HCT116 (cell line): ENCODE data around the gene POU3F1. TPM values are rescaled to one million over a fixed set of nuclear protein-coding genes. Genes with fewer than 3 reads are reported as not detected.

ENCODE experiments used
- ATAC-seq: fragments of 200-7000 bp; cut with Tn5 transposase; 2 replicates; pipeline ENCODE4 v1.9.1; 2020; ENCODE audit warnings: mild to moderate bottlenecking, moderate library complexity
- BruUV-seq: library from RNA; stranded (reverse); fragments of 400-500 nt; replicated peaks from 2 replicates; lab custom pipeline; 2021; lab: Mats Ljungman, UMichigan
- CTCF ChIA-PET: fragments of 300-600 bp; sonication (Branson Sonifier 250); formaldehyde crosslinking; loops from one replicate; lab custom pipeline; 2021; ENCODE audit warnings: antibody characterized with exemption; lab: Charles Lee
- POLR2A ChIA-PET: fragments of 300-600, 350-600 bp; sonication (Branson Sonifier 250); formaldehyde crosslinking; loops from one replicate; lab custom pipeline; 2021; ENCODE audit warnings: antibody characterized with exemption; lab: Charles Lee
- RAD21 ChIA-PET, 2 experiments: fragments of 300-600 bp; sonication (Branson Sonifier 250); formaldehyde crosslinking; loops; one replicate each; lab custom pipeline; 2023; ENCODE audit warnings: low total read pairs in 2 of 2; ENCODE audit not compliant: uncharacterized antibody in 2 of 2, unreplicated experiment in 2 of 2, low non-redundant PET in 1 of 2; lab: Charles Lee
- DNase-seq: peaks from one replicate; pipeline ENCODE4 v3.0.0-alpha.2; 2010; ENCODE audit warnings: low read depth, low spot score
- H2AFZ ChIP-seq: fragments of 200-600 bp; shearing (Covaris generic), sonication (generic); 2 replicates; pipeline ENCODE4 v1.6.1; 2017; ENCODE audit warnings: low read depth, mixed run types, mixed read lengths, antibody characterized with exemption, low read length; ENCODE audit not compliant: poor library complexity, severe bottlenecking
- H3K27ac ChIP-seq: 2 replicates; pipeline ENCODE4 v1.5.1; 2012; ENCODE audit warnings: low read depth, low read length
- H3K27me3 ChIP-seq: fragments of 200-600 bp; sonication (generic); 2 replicates; pipeline ENCODE4 v1.6.1; 2016; ENCODE audit warnings: mixed run types, low read length, mixed read lengths; ENCODE audit not compliant: insufficient read depth
- H3K36me3 ChIP-seq, 2 experiments: fragments of 200-500 bp in 1 of 2; fragments of 200-600 bp in 1 of 2; sonication (Bioruptor generic) in 1 of 2; sonication (generic) in 1 of 2; 2 replicates each; pipeline versions ENCODE4 v1.5.1 to v1.6.1; 2014 to 2016; ENCODE audit warnings: low read length in 2 of 2, inconsistent platforms in 1 of 2, mixed read lengths in 1 of 2, mixed run types in 1 of 2; ENCODE audit not compliant: insufficient read depth in 2 of 2, control insufficient read depth in 1 of 2
- H3K4me1 ChIP-seq, 2 experiments: fragments of 200-600 bp in 1 of 2; sonication (generic) in 1 of 2; 2 replicates each; pipeline versions ENCODE4 v1.5.1 to v1.6.1; 2012 to 2017; ENCODE audit warnings: low read length in 2 of 2, inconsistent platforms in 1 of 2, mild to moderate bottlenecking in 1 of 2, mixed read lengths in 1 of 2, mixed run types in 1 of 2, moderate library complexity in 1 of 2; ENCODE audit not compliant: insufficient read depth in 2 of 2, control insufficient read depth in 1 of 2
- H3K4me2 ChIP-seq: fragments of 200-600 bp; sonication (generic); 2 replicates; pipeline ENCODE4 v1.6.1; 2017; ENCODE audit warnings: mixed run types, low read length, mixed read lengths
- H3K4me3 ChIP-seq, 2 experiments: fragments of 200-600 bp in 1 of 2; sonication (generic) in 1 of 2; replicated peaks in 1 of 2; 2 replicates each; pipeline ENCODE4 v1.5.1; 2011 to 2016; ENCODE audit warnings: low read length in 2 of 2, control low read depth in 1 of 2, low read depth in 1 of 2, mild to moderate bottlenecking in 1 of 2, mixed read lengths in 1 of 2, mixed run types in 1 of 2
- H3K79me2 ChIP-seq: fragments of 200-600 bp; sonication (generic); 2 replicates; pipeline ENCODE4 v1.6.1; 2017; ENCODE audit warnings: mild to moderate bottlenecking, mixed run types, low read length, moderate library complexity, mixed read lengths; ENCODE audit not compliant: insufficient read depth
- H3K9ac ChIP-seq: fragments of 200-600 bp; sonication (generic); 2 replicates; pipeline ENCODE4 v1.6.1; 2016; ENCODE audit warnings: low read length, mixed read lengths
- H3K9me2 ChIP-seq: fragments of 200-600 bp; sonication (generic), shearing (Covaris generic); 2 replicates; pipeline ENCODE4 v1.6.1; 2017; ENCODE audit warnings: mixed run types, mild to moderate bottlenecking, moderate library complexity; ENCODE audit not compliant: insufficient read depth
- H3K9me3 ChIP-seq, 2 experiments: fragments of 200-500 bp in 1 of 2; fragments of 200-600 bp in 1 of 2; sonication (Bioruptor generic) in 1 of 2; sonication (generic) in 1 of 2; 2 replicates each; pipeline ENCODE4 v1.6.1; 2014 to 2017; ENCODE audit warnings: low read length in 2 of 2, mixed read lengths in 2 of 2, inconsistent platforms in 1 of 2, low read depth in 1 of 2, mild to moderate bottlenecking in 1 of 2, mixed run types in 1 of 2, moderate library complexity in 1 of 2; ENCODE audit not compliant: control insufficient read depth in 1 of 2, insufficient read depth in 1 of 2
- H4K20me1 ChIP-seq: fragments of 200-600 bp; sonication (generic), shearing (Covaris generic); 2 replicates; pipeline ENCODE4 v1.6.1; 2017; ENCODE audit warnings: mixed run types, mild to moderate bottlenecking, moderate library complexity; ENCODE audit not compliant: insufficient read depth
- CBX3 ChIP-seq: IDR thresholded peaks from 2 replicates; pipeline ENCODE4 v1.6.1; 2012; ENCODE audit warnings: low read depth
- CEBPB ChIP-seq: IDR thresholded peaks from 2 replicates; pipeline ENCODE4 v1.6.1; 2012; ENCODE audit warnings: low read depth
- EGR1 ChIP-seq: IDR thresholded peaks from 2 replicates; pipeline ENCODE4 v1.6.1; 2012; ENCODE audit warnings: low read depth
- EZH2 ChIP-seq: fragments of 200-600 bp; sonication (generic); IDR thresholded peaks from 2 replicates; pipeline ENCODE4 v1.6.1; 2017; ENCODE audit warnings: antibody characterized with exemption, mixed run types
- POLR2A ChIP-seq: IDR thresholded peaks from 2 replicates; pipeline ENCODE4 v1.7.0; 2011; ENCODE audit warnings: borderline replicate concordance; ENCODE audit not compliant: insufficient read depth, insufficient read length; ENCODE audit errors: extremely low read depth
- POLR2AphosphoS5 ChIP-seq: IDR thresholded peaks from 2 replicates; pipeline ENCODE4 v1.6.1; 2011; ENCODE audit warnings: mild to moderate bottlenecking, low read depth, low read length, moderate library complexity
- REST ChIP-seq: IDR thresholded peaks from 2 replicates; pipeline ENCODE4 v1.6.1; 2012; ENCODE audit warnings: low read depth
- SP1 ChIP-seq: IDR thresholded peaks from 2 replicates; pipeline ENCODE4 v1.6.1; 2012; ENCODE audit warnings: low read depth
- TCF7L2 ChIP-seq: IDR thresholded peaks from 2 replicates; pipeline ENCODE4 v1.7.0; 2011; ENCODE audit warnings: borderline replicate concordance, inconsistent platforms; ENCODE audit not compliant: insufficient read depth, insufficient read length; ENCODE audit errors: extremely low read depth
- YY1 ChIP-seq: IDR thresholded peaks from 2 replicates; pipeline ENCODE4 v1.6.1; 2011; ENCODE audit warnings: low read length, low read depth, moderate library complexity, mild to moderate bottlenecking; ENCODE audit not compliant: insufficient replicate concordance; ENCODE audit errors: extremely low read depth
- ZFX ChIP-seq: fragments of 450-650 bp; IDR thresholded peaks from 2 replicates; pipeline ENCODE4 v1.6.1; 2017
- ZNF274 ChIP-seq: fragments of 200-500 bp; sonication (Bioruptor generic); IDR thresholded peaks from 2 replicates; pipeline ENCODE4 v1.6.1; 2014; ENCODE audit warnings: mild to moderate bottlenecking, low read depth, low read length, inconsistent platforms
- intact Hi-C: fragments of 100-400 bp; cut with micrococcal nuclease; formaldehyde crosslinking; loops from 2 replicates; pipeline ENCODE4 v1.10.0; 2022
- total RNA-seq: library from RNA; stranded (reverse); gene quantifications from one replicate; pipeline ENCODE4 v1.2.1, GENCODE V29; 2021; ENCODE audit not compliant: unreplicated experiment
- TF ChIP-seq, protein P1 (sequence below): IDR thresholded peaks from 2 replicates; pipeline ENCODE4 v1.6.1; 2012

The POU3F1 gene
- total RNA-seq, 1 experiment from 2014 or later = not detected

DNA sequence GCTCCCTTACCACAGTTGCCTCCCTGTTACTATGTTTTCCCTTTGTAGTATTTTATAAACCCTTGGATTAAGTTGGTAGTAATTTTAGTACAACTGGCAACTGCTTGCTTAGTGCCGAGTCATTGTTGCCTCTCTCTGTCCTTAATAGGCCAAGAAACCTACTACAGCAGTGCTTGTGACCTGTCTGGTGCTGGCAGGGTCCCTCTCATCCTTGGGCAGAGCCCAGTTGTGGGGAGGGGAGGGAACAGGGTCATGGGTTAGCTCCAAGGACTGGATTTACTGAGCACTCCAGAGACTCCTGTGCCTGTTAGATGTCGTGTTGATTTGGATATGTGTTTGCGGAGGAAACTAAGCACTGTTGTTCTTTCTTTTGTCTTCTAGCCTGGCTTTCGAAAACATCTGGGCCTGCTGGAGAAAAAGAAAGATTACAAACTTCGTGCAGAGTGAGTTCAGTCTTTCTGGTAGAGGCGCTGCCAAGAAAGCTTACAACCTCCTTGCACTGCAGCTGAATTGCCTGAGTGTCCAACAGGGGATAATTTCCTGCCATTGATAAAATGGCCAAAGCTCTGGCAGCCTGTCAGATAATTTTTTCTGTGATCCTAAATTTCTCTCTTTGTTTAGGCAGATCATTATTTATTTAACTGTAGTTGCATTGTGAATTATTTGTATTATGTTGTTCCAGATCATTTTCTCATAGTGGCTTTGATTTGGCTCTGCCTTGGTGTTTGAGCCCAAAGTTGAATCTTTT lies 30.4 kb downstream of the POU3F1 start (continued):
- TF ChIP-seq ZFX (no peak), POLR2AphosphoS5 (no peak), POLR2A (no peak), SP1 (no peak), CBX3 (no peak)
- TF ChIP-seq, protein P1, sequence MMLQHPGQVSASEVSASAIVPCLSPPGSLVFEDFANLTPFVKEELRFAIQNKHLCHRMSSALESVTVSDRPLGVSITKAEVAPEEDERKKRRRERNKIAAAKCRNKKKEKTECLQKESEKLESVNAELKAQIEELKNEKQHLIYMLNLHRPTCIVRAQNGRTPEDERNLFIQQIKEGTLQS = no peak

- BruUV-seq = no TSS peak
Observed at GRCh38 chr1:38014724-38015424, 31.7 kb downstream of the POU3F1 start.

More at GRCh38 chr1:38014724-38015424, 31.7 kb downstream of the POU3F1 start:
- Histone ChIP-seq H3K36me3 (peaks cover 28 to 49% of the 10 kb centered on the region in 2 experiments), H3K9ac (no peak overlapping the region), H3K27me3 (no peaks in the 10 kb centered on the region), H2AFZ (no peak overlapping the region), H3K27ac (no peak overlapping the region), H3K4me1 (peaks cover 13 to 25% of the 10 kb centered on the region in 2 experiments; a peak in 3 of 4 replicates), H3K4me3 (no peak overlapping the region), H3K4me2 (no peak overlapping the region; the same call in 1 of the 2 replicates), H3K9me3 (no peaks in the 10 kb centered on the region), H3K9me2 (no peaks in the 10 kb centered on the region), H4K20me1 (peaks cover 3% of the 10 kb centered on the region; the same call in 1 of the 2 replicates), H3K79me2 (peaks cover 71% of the 10 kb centered on the region)
- intact Hi-C loops = loop anchor here (5.0 kb wide), 1 partner anchor 543 kb away; the partner anchor contains the start of gene ZC3H12A
- no peak for ATAC-seq
- DNase-seq = no peak
- ChIA-PET CTCF (no interaction called here), RAD21 (no interaction called here), POLR2A (no interaction called here)
- TF ChIP-seq REST (no peak), CEBPB (no peak), ZNF274 (no peak), POLR2A (no peak), TCF7L2 (no peak), YY1 (no peak), SP1 (no peak), EZH2 (no peak), EGR1 (no peak), POLR2AphosphoS5 (no peak)
